ENCODE results near the gene UBTF. TPM values are rescaled to one million over a fixed set of nuclear protein-coding genes. Genes with fewer than 3 reads are reported as not detected.

The UBTF gene
- total and polyA plus RNA-seq, 8 donors = 25.5 to 198 (median 37.3) TPM

DNA sequence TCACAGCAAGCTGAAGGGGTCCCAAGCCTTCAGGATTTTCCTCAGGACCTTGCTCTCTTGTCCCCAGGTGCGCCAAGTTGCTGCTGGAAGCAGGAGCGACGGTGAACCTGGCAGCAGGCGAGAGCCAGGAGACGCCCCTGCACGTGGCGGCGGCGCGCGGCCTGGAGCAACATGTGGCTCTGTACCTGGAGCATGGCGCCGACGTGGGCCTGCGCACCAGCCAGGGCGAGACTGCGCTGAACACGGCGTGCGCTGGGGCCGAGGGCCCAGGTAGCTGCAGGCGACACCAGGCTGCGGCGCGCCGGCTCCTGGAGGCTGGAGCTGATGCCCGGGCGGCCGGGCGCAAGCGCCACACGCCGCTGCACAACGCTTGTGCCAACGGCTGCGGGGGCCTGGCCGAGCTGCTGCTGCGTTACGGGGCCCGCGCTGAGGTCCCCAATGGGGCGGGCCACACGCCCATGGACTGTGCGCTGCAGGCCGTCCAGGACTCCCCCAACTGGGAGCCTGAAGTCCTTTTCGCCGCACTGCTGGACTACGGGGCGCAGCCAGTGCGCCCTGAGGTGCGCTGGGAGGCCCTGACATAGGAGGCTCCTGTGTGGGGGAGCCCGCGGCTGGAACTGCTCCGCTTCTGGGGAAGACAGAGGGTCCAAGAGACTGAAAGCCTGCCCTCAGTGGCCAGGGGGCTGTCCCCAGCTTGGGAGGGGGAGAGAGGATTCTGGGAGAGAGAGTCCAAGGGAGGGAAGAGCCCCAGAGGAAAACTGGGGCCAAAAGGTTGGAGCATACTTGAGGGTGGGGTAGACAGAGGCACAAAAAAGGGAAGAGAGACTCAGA is 42.6 kb downstream of the UBTF start:
- TF ChIP-seq, protein P1, sequence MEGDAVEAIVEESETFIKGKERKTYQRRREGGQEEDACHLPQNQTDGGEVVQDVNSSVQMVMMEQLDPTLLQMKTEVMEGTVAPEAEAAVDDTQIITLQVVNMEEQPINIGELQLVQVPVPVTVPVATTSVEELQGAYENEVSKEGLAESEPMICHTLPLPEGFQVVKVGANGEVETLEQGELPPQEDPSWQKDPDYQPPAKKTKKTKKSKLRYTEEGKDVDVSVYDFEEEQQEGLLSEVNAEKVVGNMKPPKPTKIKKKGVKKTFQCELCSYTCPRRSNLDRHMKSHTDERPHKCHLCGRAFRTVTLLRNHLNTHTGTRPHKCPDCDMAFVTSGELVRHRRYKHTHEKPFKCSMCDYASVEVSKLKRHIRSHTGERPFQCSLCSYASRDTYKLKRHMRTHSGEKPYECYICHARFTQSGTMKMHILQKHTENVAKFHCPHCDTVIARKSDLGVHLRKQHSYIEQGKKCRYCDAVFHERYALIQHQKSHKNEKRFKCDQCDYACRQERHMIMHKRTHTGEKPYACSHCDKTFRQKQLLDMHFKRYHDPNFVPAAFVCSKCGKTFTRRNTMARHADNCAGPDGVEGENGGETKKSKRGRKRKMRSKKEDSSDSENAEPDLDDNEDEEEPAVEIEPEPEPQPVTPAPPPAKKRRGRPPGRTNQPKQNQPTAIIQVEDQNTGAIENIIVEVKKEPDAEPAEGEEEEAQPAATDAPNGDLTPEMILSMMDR (IDR thresholded peaks at IDR 0.05) = no peak
- no peak for TF ChIP-seq POLR2A (IDR thresholded peaks at IDR 0.05)
- no peak for TF ChIP-seq POLR2AphosphoS5 (IDR thresholded peaks at IDR 0.05)
- TF ChIP-seq EP300 (IDR thresholded peaks at IDR 0.05) = no peak
- H3K27ac ChIP-seq = no peak overlapping the region
- no peak for DNase-seq
- H3K4me3 ChIP-seq = no peak overlapping the region
- no peaks in the 10 kb centered on the region for H3K27me3 ChIP-seq
- peaks cover 15 to 56% (median 51%) of the 10 kb centered on the region in 4 donors for H3K36me3 ChIP-seq
- 91 to 96% (median 95%) methylated on average over 36 to 54 of the region's 54 CpGs for WGBS, 5 donors
- H3K9me3 ChIP-seq = no peaks in the 10 kb centered on the region
- H3K4me1 ChIP-seq = peaks cover 0 to 7% (median 2%) of the 10 kb centered on the region in 4 donors
- intact Hi-C loops (cut with DNase I; ENCODE audit: low total_unique reads) = no loop called here

DNA sequence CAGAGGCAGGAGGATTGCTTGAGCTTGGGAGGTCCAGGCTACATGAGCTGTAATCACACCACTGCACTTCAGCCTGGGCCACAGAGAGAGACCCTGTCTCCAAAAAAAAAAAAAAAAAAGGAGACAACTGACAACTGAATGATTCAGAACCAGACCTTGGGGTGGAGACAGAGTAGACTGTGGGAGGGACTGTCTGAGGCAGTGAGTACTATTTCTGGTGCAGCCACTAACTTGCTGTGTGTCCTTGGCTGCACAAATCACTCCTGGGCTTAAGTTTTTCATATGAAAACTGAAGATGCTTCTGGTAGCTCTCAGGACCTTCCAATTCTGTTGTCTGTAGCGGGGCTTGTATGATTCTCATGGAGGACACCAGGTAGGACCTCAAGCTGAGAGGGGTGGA is 43.2 kb downstream of the UBTF start:
- intact Hi-C loops (cut with DNase I; ENCODE audit: low total_unique reads) = no loop called here
- WGBS, 5 donors = 92 to 100% (median 100%) methylated on average over 1 of the region's 1 CpG
- Histone ChIP-seq H3K27ac (no peak overlapping the region), H3K4me1 (peaks cover 0 to 13% (median 4%) of the 10 kb centered on the region in 4 donors), H3K36me3 (peaks cover 12 to 51% (median 46%) of the 10 kb centered on the region in 4 donors), H3K27me3 (no peaks in the 10 kb centered on the region), H3K9me3 (no peaks in the 10 kb centered on the region), H3K4me3 (no peak overlapping the region)
- no peak for DNase-seq
- TF ChIP-seq EP300 (IDR thresholded peaks at IDR 0.05) (no peak), POLR2AphosphoS5 (IDR thresholded peaks at IDR 0.05) (no peak), POLR2A (IDR thresholded peaks at IDR 0.05) (no peak)
- TF ChIP-seq, protein P1 (IDR thresholded peaks at IDR 0.05) = no peak

DNA sequence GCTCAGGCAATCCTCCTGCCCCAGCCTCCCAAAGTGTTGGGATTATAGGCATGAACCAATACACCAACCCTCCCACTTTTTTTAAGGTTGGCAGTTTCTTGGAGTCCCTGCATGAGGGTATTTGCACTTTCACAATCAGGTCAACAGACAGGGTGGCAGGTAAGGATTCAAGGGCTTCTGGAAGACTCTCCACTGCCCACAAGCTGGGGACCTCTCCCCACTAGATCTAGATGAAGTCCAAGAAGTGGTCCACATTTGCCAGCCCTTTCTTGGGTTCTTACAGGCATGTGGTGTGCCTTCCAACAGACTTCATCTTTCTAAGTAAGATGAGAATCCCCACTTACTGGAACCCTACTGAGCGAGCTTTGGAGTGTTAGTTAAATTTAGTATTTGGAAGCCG is 45.0 kb downstream of the UBTF start:
- no peaks in the 10 kb centered on the region for H3K9me3 ChIP-seq
- H3K36me3 ChIP-seq = peaks cover 12 to 50% (median 46%) of the 10 kb centered on the region in 4 donors
- no peak overlapping the region for H3K4me3 ChIP-seq
- 97 to 100% (median 99%) methylated on average over 2 of the region's 2 CpGs for WGBS, 5 donors
- peaks cover 0 to 29% (median 19%) of the 10 kb centered on the region in 4 donors for H3K4me1 ChIP-seq
- intact Hi-C loops (cut with DNase I; ENCODE audit: low total_unique reads) = no loop called here
- no peak for TF ChIP-seq EP300 (IDR thresholded peaks at IDR 0.05)
- no peak for TF ChIP-seq POLR2A (IDR thresholded peaks at IDR 0.05)
- TF ChIP-seq POLR2AphosphoS5 (IDR thresholded peaks at IDR 0.05) = no peak
- TF ChIP-seq, protein P1 (IDR thresholded peaks at IDR 0.05) = no peak
- no peaks in the 10 kb centered on the region for H3K27me3 ChIP-seq
- H3K27ac ChIP-seq = no peak overlapping the region
- no peak for DNase-seq

DNA sequence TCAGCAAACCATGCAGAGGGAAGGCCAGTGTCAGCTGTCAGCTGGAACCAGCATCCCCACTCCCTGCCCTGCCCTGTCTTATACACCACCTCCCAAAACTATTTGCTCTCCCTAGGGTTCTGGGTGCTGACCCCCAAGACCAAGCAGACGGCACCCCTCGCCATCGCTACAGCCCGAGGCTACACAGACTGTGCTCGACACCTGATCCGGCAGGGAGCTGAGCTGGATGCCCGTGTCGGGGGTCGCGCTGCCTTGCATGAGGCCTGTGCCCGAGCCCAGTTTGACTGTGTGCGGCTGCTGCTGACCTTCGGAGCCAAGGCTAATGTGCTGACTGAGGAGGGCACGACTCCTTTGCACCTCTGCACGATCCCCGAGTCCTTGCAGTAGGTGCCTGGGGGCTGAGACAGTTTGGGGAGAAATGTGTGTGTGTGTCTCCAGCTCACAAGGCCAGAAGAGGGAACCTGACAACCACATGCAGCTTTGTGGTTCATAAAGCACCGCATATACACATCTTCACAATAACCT is 47.5 kb downstream of the UBTF start:
- 83 to 92% (median 87%) methylated on average over 9 to 17 of the region's 17 CpGs for WGBS, 5 donors
- no peaks in the 10 kb centered on the region for H3K9me3 ChIP-seq
- peaks cover 0 to 38% (median 26%) of the 10 kb centered on the region in 4 donors for H3K4me1 ChIP-seq
- H3K4me3 ChIP-seq = no peak overlapping the region
- no peak for DNase-seq
- no peak overlapping the region for H3K27ac ChIP-seq
- TF ChIP-seq, protein P1 (IDR thresholded peaks at IDR 0.05) = no peak
- TF ChIP-seq POLR2AphosphoS5 (IDR thresholded peaks at IDR 0.05) = no peak
- no peak for TF ChIP-seq POLR2A (IDR thresholded peaks at IDR 0.05)
- TF ChIP-seq EP300 (IDR thresholded peaks at IDR 0.05) = no peak
- H3K36me3 ChIP-seq = peaks cover 9 to 25% (median 22%) of the 10 kb centered on the region in 4 donors
- intact Hi-C loops (cut with DNase I; ENCODE audit: low total_unique reads) = no loop called here
- H3K27me3 ChIP-seq = no peaks in the 10 kb centered on the region
